ENCODE results near the gene KRTAP5-1.

Gene KRTAP5-1

GRCh38 chr11:1546077-1546535 lies 39.0 kb downstream of the KRTAP5-1 start:
- DNase-seq, result no peak

- no peak for DNase-seq
Measured at GRCh38 chr11:1545432-1545831, 39.7 kb downstream of the KRTAP5-1 start.

- DNase-seq, result no peak
Measured at GRCh38 chr11:1544536-1544935, 40.5 kb downstream of the KRTAP5-1 start.

GRCh38 chr11:1543606-1544263 lies 41.3 kb downstream of the KRTAP5-1 start:
- no peak for DNase-seq

GRCh38 chr11:1542267-1542666 lies 42.8 kb downstream of the KRTAP5-1 start:
- DNase-seq, result no peak

- DNase-seq, result peak in 40 of 51 donors; percentile 12 to 85 (median 66)
Measured at GRCh38 chr11:1541474-1542204, 43.4 kb downstream of the KRTAP5-1 start.

GRCh38 chr11:1540074-1540473 lies 45.0 kb downstream of the KRTAP5-1 start:
- no peak for DNase-seq

GRCh38 chr11:1538153-1538552 lies 46.9 kb downstream of the KRTAP5-1 start:
- DNase-seq, result no peak

- DNase-seq, result no peak
Measured at GRCh38 chr11:1536065-1536843, 48.8 kb downstream of the KRTAP5-1 start.

- no peak for DNase-seq
Measured at GRCh38 chr11:1534682-1535081, 50.4 kb downstream of the KRTAP5-1 start.

All from hypothalamus (tissue), 51 donors.